H1 (cell line): ENCODE results near the gene SH3GL2. TPM values are rescaled to one million over a fixed set of nuclear protein-coding genes. Genes with fewer than 3 reads are reported as not detected.

Experiments
- CTCF ChIA-PET: fragments of 300-600 bp; sonication (Branson Sonifier 250); formaldehyde crosslinking; loops from one replicate; lab custom pipeline; 2021; ENCODE audit not compliant: partially characterized antibody; lab: Charles Lee
- POLR2A ChIA-PET: fragments of 300-600 bp; sonication (Branson Sonifier 250); formaldehyde crosslinking; loops from one replicate; lab custom pipeline; 2021; ENCODE audit warnings: inconsistent platforms; ENCODE audit not compliant: partially characterized antibody; lab: Charles Lee
- DNase-seq, 2 experiments: peaks; one replicate each; pipeline versions ENCODE4 v3.0.0 to v3.0.0-alpha.2; 2010 to 2022; ENCODE audit warnings: low spot score in 2 of 2, low read depth in 1 of 2, mixed read lengths in 1 of 2
- FAIRE-seq: peaks from 2 replicates; lab custom pipeline; 2011; peaks lifted over from hg19 to GRCh38; lab: Jason Lieb, UNC
- H2AFZ ChIP-seq: 2 replicates; pipeline ENCODE4 v1.8.1; 2012; ENCODE audit warnings: low read length, inconsistent platforms
- H2AK5ac ChIP-seq: 2 replicates; pipeline ENCODE4 v1.6.1; 2013; ENCODE audit warnings: low read depth, low read length
- H2BK120ac ChIP-seq: replicated peaks from 2 replicates; pipeline ENCODE3; 2013; ENCODE audit warnings: low read depth, low read length, inconsistent platforms
- H2BK12ac ChIP-seq: 2 replicates; pipeline ENCODE4 v1.6.1; 2013; ENCODE audit warnings: low read depth, low read length
- H2BK15ac ChIP-seq: 2 replicates; pipeline ENCODE4 v1.6.1; 2013; ENCODE audit warnings: low read length
- H2BK20ac ChIP-seq: 2 replicates; pipeline ENCODE4 v1.6.1; 2013; ENCODE audit warnings: low read length
- H2BK5ac ChIP-seq: 2 replicates; pipeline ENCODE4 v1.6.1; 2013; ENCODE audit warnings: low read depth, low read length
- H3K14ac ChIP-seq: 2 replicates; pipeline ENCODE4 v1.6.1; 2013; ENCODE audit warnings: inconsistent platforms; ENCODE audit not compliant: insufficient read length
- H3K18ac ChIP-seq: 2 replicates; pipeline ENCODE4 v1.6.1; 2013; ENCODE audit warnings: low read length; ENCODE audit errors: extremely low read depth
- H3K23ac ChIP-seq: 2 replicates; pipeline ENCODE4 v1.6.1; 2013; ENCODE audit warnings: inconsistent platforms; ENCODE audit not compliant: insufficient read length
- H3K23me2 ChIP-seq: 2 replicates; pipeline ENCODE4 v1.6.1; 2013; ENCODE audit warnings: low read depth, low read length
- H3K27ac ChIP-seq: 2 replicates; pipeline ENCODE4 v1.6.1; 2011; ENCODE audit warnings: low read depth, low read length, inconsistent platforms
- H3K27me3 ChIP-seq, 4 experiments: replicated peaks in 1 of 4; 1 replicate in 1 of 4; 2 replicates in 3 of 4; pipeline versions ENCODE4 v1.6.1 to v1.8.1; 2011 to 2013; ENCODE audit warnings: low read length in 3 of 4, mild to moderate bottlenecking in 3 of 4, inconsistent platforms in 2 of 4, mixed read lengths in 2 of 4, moderate library complexity in 1 of 4; ENCODE audit not compliant: control insufficient read depth in 3 of 4, insufficient read depth in 3 of 4; ENCODE audit errors: extremely low read depth in 1 of 4
- H3K36me3 ChIP-seq, 4 experiments: 2 replicates each; pipeline versions ENCODE4 v1.6.1 to v1.8.1; 2011 to 2013; ENCODE audit warnings: mild to moderate bottlenecking in 4 of 4, low read length in 3 of 4, moderate library complexity in 2 of 4, control low read depth in 1 of 4, inconsistent platforms in 1 of 4; ENCODE audit not compliant: insufficient read depth in 4 of 4, control insufficient read depth in 2 of 4
- H3K4ac ChIP-seq: replicated peaks from 2 replicates; pipeline ENCODE3; 2013; ENCODE audit warnings: low read length, low read depth, mixed read lengths, inconsistent platforms; ENCODE audit not compliant: insufficient read length
- H3K4me1 ChIP-seq, 4 experiments: replicated peaks in 1 of 4; 1 replicate in 1 of 4; 2 replicates in 3 of 4; pipeline versions ENCODE4 v1.6.1 to v1.8.1; 2011 to 2013; ENCODE audit warnings: low read length in 3 of 4, inconsistent platforms in 2 of 4, mixed read lengths in 1 of 4; ENCODE audit not compliant: insufficient read depth in 4 of 4, control insufficient read depth in 3 of 4
- H3K4me2 ChIP-seq, 2 experiments: 2 replicates each; pipeline versions ENCODE4 v1.6.1 to v1.8.1; 2011 to 2013; ENCODE audit warnings: low read depth in 2 of 2, low read length in 2 of 2, control low read depth in 1 of 2, inconsistent platforms in 1 of 2, mild to moderate bottlenecking in 1 of 2; ENCODE audit not compliant: insufficient read depth in 1 of 2
- H3K4me3 ChIP-seq, 4 experiments: fragments of 200-600, 300-600 bp in 1 of 4; sonication (generic), shearing (Covaris generic), sonication (Bioruptor Twin) in 1 of 4; 2 replicates each; pipeline versions ENCODE4 v1.5.1 to v1.8.1; 2011 to 2016; ENCODE audit warnings: low read length in 4 of 4, low read depth in 3 of 4, control low read depth in 2 of 4, inconsistent platforms in 2 of 4, mild to moderate bottlenecking in 2 of 4, mixed read lengths in 1 of 4, moderate library complexity in 1 of 4; ENCODE audit not compliant: insufficient read depth in 2 of 4; ENCODE audit errors: extremely low read depth in 1 of 4
- H3K56ac ChIP-seq: replicated peaks from 2 replicates; pipeline ENCODE3; 2013; ENCODE audit warnings: low read depth, mild to moderate bottlenecking, mixed read lengths, low read length, inconsistent platforms; ENCODE audit not compliant: insufficient read length
- H3K79me1 ChIP-seq: 2 replicates; pipeline ENCODE4 v1.6.1; 2013; ENCODE audit warnings: low read depth, low read length, control low read depth
- H3K79me2 ChIP-seq, 2 experiments: 2 replicates each; pipeline versions ENCODE4 v1.6.1 to v1.8.1; 2012 to 2013; ENCODE audit warnings: low read length in 2 of 2, mild to moderate bottlenecking in 2 of 2, inconsistent platforms in 1 of 2; ENCODE audit not compliant: insufficient read depth in 2 of 2, control insufficient read depth in 1 of 2
- H3K9ac ChIP-seq, 4 experiments: replicated peaks in 1 of 4; 1 replicate in 1 of 4; 2 replicates in 3 of 4; pipeline versions ENCODE4 v1.6.1 to v1.8.1; 2011 to 2013; ENCODE audit warnings: low read depth in 3 of 4, low read length in 3 of 4, control low read depth in 2 of 4, mild to moderate bottlenecking in 2 of 4, moderate library complexity in 2 of 4, inconsistent platforms in 1 of 4; ENCODE audit errors: extremely low read depth in 1 of 4
- H3K9me3 ChIP-seq, 2 experiments: 2 replicates each; pipeline versions ENCODE4 v1.6.1 to v1.8.1; 2012 to 2013; ENCODE audit warnings: mild to moderate bottlenecking in 2 of 2, moderate library complexity in 2 of 2, control low read depth in 1 of 2, inconsistent platforms in 1 of 2, low read depth in 1 of 2, low read length in 1 of 2, mixed read lengths in 1 of 2; ENCODE audit not compliant: insufficient read depth in 2 of 2
- H4K20me1 ChIP-seq, 2 experiments: replicated peaks in 1 of 2; 2 replicates each; pipeline versions ENCODE3 to v1.8.1; 2011 to 2013; ENCODE audit warnings: inconsistent platforms in 2 of 2, low read length in 2 of 2, mild to moderate bottlenecking in 1 of 2; ENCODE audit not compliant: insufficient read depth in 2 of 2, control insufficient read depth in 1 of 2
- H4K5ac ChIP-seq: 2 replicates; pipeline ENCODE4 v1.6.1; 2013; ENCODE audit warnings: low read length, low read depth, mixed read lengths, inconsistent platforms; ENCODE audit not compliant: insufficient read length
- H4K8ac ChIP-seq: 2 replicates; pipeline ENCODE4 v1.8.0; 2013; ENCODE audit warnings: mild to moderate bottlenecking, moderate library complexity, low read length, inconsistent platforms; ENCODE audit not compliant: insufficient read depth; ENCODE audit errors: extremely low read depth
- H4K91ac ChIP-seq: replicated peaks from 2 replicates; pipeline ENCODE3; 2013; ENCODE audit warnings: low read length, mixed read lengths, inconsistent platforms; ENCODE audit not compliant: insufficient read length
- BACH1 ChIP-seq: IDR thresholded peaks from 2 replicates; pipeline ENCODE4 v1.6.1; 2012; ENCODE audit warnings: low read length, improper control_type of control experiment
- BCL11A ChIP-seq, 2 experiments: IDR thresholded peaks; one replicate each; pipeline ENCODE4 v1.6.1; 2011; ENCODE audit warnings: low read depth in 2 of 2, low read length in 2 of 2, mild to moderate bottlenecking in 2 of 2
- CEBPB ChIP-seq: IDR thresholded peaks from 2 replicates; pipeline ENCODE4 v1.6.1; 2012; ENCODE audit warnings: low read depth, low read length
- E2F6 ChIP-seq: IDR thresholded peaks from 2 replicates; pipeline ENCODE4 v1.6.1; 2012; ENCODE audit warnings: inconsistent platforms
- FOSL1 ChIP-seq: IDR thresholded peaks from 2 replicates; pipeline ENCODE4 v1.6.1; 2011; ENCODE audit warnings: mild to moderate bottlenecking, low read depth, low read length, moderate library complexity; ENCODE audit not compliant: insufficient read depth
- GTF2F1 ChIP-seq: IDR thresholded peaks from 2 replicates; pipeline ENCODE4 v1.6.1; 2012; ENCODE audit warnings: low read depth, low read length, improper control_type of control experiment, borderline replicate concordance
- JUND ChIP-seq: IDR thresholded peaks from 2 replicates; pipeline ENCODE4 v1.6.1; 2011; ENCODE audit warnings: mild to moderate bottlenecking, improper control_type of control experiment, low read length
- POU5F1 ChIP-seq: IDR thresholded peaks from 2 replicates; pipeline ENCODE4 v1.6.1; 2011; ENCODE audit warnings: low read depth, mild to moderate bottlenecking, low read length, moderate library complexity
- RAD21 ChIP-seq, 2 experiments: IDR thresholded peaks in 1 of 2; conservative IDR thresholded peaks in 1 of 2; 2 replicates each; pipeline ENCODE4 v1.6.1; 2011; ENCODE audit warnings: low read depth in 2 of 2, low read length in 2 of 2, improper control_type of control experiment in 1 of 2, inconsistent platforms in 1 of 2, mild to moderate bottlenecking in 1 of 2, moderate library complexity in 1 of 2
- SRF ChIP-seq: IDR thresholded peaks from 2 replicates; pipeline ENCODE4 v1.6.1; 2011; ENCODE audit warnings: mild to moderate bottlenecking, low read depth, low read length, moderate library complexity
- TAF1 ChIP-seq: IDR thresholded peaks from 2 replicates; pipeline ENCODE4 v1.6.1; 2011; ENCODE audit warnings: mild to moderate bottlenecking, low read depth, low read length
- TCF12 ChIP-seq: IDR thresholded peaks from 2 replicates; pipeline ENCODE4 v1.6.1; 2011; ENCODE audit warnings: low read depth, mild to moderate bottlenecking, low read length
- WGBS, 2 experiments: shearing (Covaris generic) in 1 of 2; methylation state at CpG; one replicate each; pipeline versions ENCODE4 v1.1.6 to v1.1.7; 2013 to 2015; ENCODE audit warnings: low lambda C conversion rate in 2 of 2, mixed read lengths in 2 of 2, inconsistent platforms in 1 of 2, low coverage in 1 of 2, missing lambda C conversion rate in 1 of 2; ENCODE audit not compliant: insufficient replicate concordance in 2 of 2, insufficient coverage in 1 of 2, insufficient read length in 1 of 2; ENCODE audit errors: extremely low coverage in 1 of 2, missing lambda C conversion rate in 1 of 2; 5-methylcytosine and 5-hydroxymethylcytosine counted together
- polyA plus RNA-seq, 7 experiments: library from polyadenylated mRNA; depleted of rRNA in 3 of 7; stranded (reverse) in 5 of 7; unstranded in 2 of 7; fragments of >200 nt in 5 of 7; fragments of 200-250 nt in 2 of 7; gene quantifications; 1 replicate in 5 of 7; 2 replicates in 1 of 7; 4 replicates in 1 of 7; pipeline versions ENCODE4 v1.2.1 to v1.2.3, GENCODE V29; 2011 to 2013; ENCODE audit warnings: missing spikeins in 2 of 7, mixed read lengths in 2 of 7
- total RNA-seq: library from RNA; stranded (reverse); fragmentation: NEBNext Ultra II Directional; extraction: Animal tissue kit (Norgen Biotek cat#: 25700); gene quantifications from 2 replicates; pipeline ENCODE4 v1.2.1, GENCODE V29; 2021

Gene SH3GL2
- total and polyA plus RNA-seq, 2 of the 8 experiments (the other 6 are each of a cell fraction or from before 2014, with no cell fraction given) = 4.7 to 5.3 TPM

GRCh38 chr9:17587113-17587512 lies 8.2 kb downstream of the SH3GL2 start:
- H2BK12ac ChIP-seq = no peak overlapping the region
- no peak overlapping the region for H3K14ac ChIP-seq
- H3K79me1 ChIP-seq = no peaks in the 10 kb centered on the region
- H4K91ac ChIP-seq = no peak overlapping the region
- no peak for FAIRE-seq
- H2BK15ac ChIP-seq = no peak overlapping the region
- H3K23me2 ChIP-seq = no peaks in the 10 kb centered on the region
- DNase-seq = no peak
- no peak overlapping the region for H3K18ac ChIP-seq
- 89% methylated on average over 5 of the region's 5 CpGs; no CpG with 5 or more reads in 1 of the 2 experiments for WGBS, 2 experiments
- H3K4me2 ChIP-seq = no peak overlapping the region
- H2AK5ac ChIP-seq = no peak overlapping the region
- ChIA-PET CTCF (interaction anchor here (0.8 to 1.4 kb wide), 3 partner anchors 53 to 158 kb away, joined by 3 to 5 read pairs (median 3); no protein-coding TSS in a partner anchor), POLR2A (no interaction called here)
- no peak overlapping the region for H3K4ac ChIP-seq
- H3K56ac ChIP-seq = no peak overlapping the region
- H4K8ac ChIP-seq = no peak overlapping the region
- no peak overlapping the region for H2BK20ac ChIP-seq
- no peaks in the 10 kb centered on the region for H3K36me3 ChIP-seq
- H4K20me1 ChIP-seq = no peaks in the 10 kb centered on the region
- no peak overlapping the region for H3K27ac ChIP-seq
- H3K79me2 ChIP-seq = no peaks in the 10 kb centered on the region
- no peak overlapping the region for H4K5ac ChIP-seq
- no peaks in the 10 kb centered on the region for H3K27me3 ChIP-seq
- H3K9ac ChIP-seq = no peak overlapping the region
- H3K4me1 ChIP-seq = peaks cover 0 to 2% (median 0%) of the 10 kb centered on the region in 4 experiments; a peak in 2 of 7 replicates
- no peak overlapping the region for H2BK5ac ChIP-seq
- no peaks in the 10 kb centered on the region for H3K9me3 ChIP-seq
- no peak overlapping the region for H2BK120ac ChIP-seq
- no peak overlapping the region for H3K4me3 ChIP-seq
- H2AFZ ChIP-seq = no peak overlapping the region
- H3K23ac ChIP-seq = no peak overlapping the region
- TF ChIP-seq JUND (no peak), RAD21 (IDR thresholded peaks at IDR 0.05 in 1 of 2, conservative IDR thresholded peaks at IDR 0.05 in 1 of 2; ENCODE audit: low read depth in 2 of 2, low read length in 2 of 2) (peak in 1 of 2 experiments; percentile 11; a peak in 1 of 4 replicates), BACH1 (no peak), E2F6 (no peak), CEBPB (peak; percentile 70), SRF (no peak), TAF1 (no peak), TCF12 (no peak), POU5F1 (no peak), BCL11A (IDR thresholded peaks at IDR 0.05; ENCODE audit: low read depth in 2 of 2, low read length in 2 of 2) (no peak), FOSL1 (no peak), GTF2F1 (no peak)
